KOPT-K1 (cell line): Measurements from ENCODE around the gene NLGN1.

Source experiments
- H3K27ac ChIP-seq: fragments of 200-600 bp; sonication (generic); 2 replicates; pipeline ENCODE4 v1.5.1; 2016; ENCODE audit warnings: antibody characterized with exemption, mild to moderate bottlenecking, low read depth, low read length; ENCODE audit not compliant: poor library complexity, severe bottlenecking
- H3K36me3 ChIP-seq: fragments of 200-600 bp; sonication (generic); 2 replicates; pipeline ENCODE4 v1.5.1; 2017; ENCODE audit warnings: antibody characterized with exemption, mild to moderate bottlenecking, low read length, moderate library complexity; ENCODE audit not compliant: insufficient read depth
- H3K9me3 ChIP-seq: fragments of 200-600 bp; sonication (generic); 2 replicates; pipeline ENCODE4 v1.5.1; 2017; ENCODE audit warnings: antibody characterized with exemption, low read length, mild to moderate bottlenecking; ENCODE audit not compliant: insufficient read depth, poor library complexity, severe bottlenecking

NLGN1 gene

GRCh38 chr3:174010907-174011306 is 613.4 kb downstream of the NLGN1 start:
- no peak overlapping the region for H3K27ac ChIP-seq

GRCh38 chr3:174016186-174016585 is 618.6 kb downstream of the NLGN1 start:
- Histone ChIP-seq H3K9me3 (no peaks in the 10 kb centered on the region), H3K36me3 (no peaks in the 10 kb centered on the region), H3K27ac (no peak overlapping the region)

More at GRCh38 chr3:174010907-174011306, 613.4 kb downstream of the NLGN1 start:
- Histone ChIP-seq H3K36me3 (no peaks in the 10 kb centered on the region), H3K9me3 (no peaks in the 10 kb centered on the region)

DNA sequence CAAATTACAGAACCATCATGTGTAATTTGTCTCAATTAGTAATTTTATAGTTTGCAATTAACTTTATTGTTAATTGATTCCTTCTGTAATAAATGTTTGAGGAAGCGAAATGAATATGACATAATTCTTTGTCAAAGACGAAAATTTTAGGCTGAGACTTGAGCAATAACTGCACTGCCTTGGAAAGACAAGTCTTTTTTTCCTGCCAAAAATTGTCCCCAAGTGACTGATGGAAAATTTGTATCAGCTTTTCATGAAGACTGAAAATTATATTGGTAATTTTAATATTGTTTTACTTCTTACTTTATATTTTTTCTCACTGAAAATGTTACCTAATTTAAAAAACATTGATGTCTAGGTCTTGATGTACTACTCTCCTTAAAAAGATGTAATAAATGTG is 622.6 kb downstream of the NLGN1 start:
- Histone ChIP-seq H3K27ac (no peak overlapping the region), H3K36me3 (no peaks in the 10 kb centered on the region), H3K9me3 (no peaks in the 10 kb centered on the region)

DNA sequence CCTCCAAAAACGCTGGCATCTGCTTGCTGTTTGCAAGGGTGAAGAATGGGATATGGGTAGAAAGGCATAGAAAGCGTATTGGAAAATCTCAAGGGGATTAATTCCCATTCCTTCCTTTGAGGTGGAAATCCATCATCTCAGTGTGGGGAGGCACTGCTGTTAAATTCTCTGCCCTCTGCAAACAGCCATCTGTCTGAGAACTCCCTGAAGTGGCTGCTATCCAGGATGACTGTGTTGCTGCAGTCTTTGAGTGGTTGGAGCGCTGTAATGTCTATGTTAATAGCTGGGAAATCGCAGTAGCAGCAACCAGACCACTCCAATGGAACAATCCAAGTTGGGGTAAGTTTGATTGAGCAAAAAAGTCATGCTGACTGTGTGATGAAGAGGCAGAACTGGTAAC is 625.9 kb downstream of the NLGN1 start:
- Histone ChIP-seq H3K9me3 (no peaks in the 10 kb centered on the region), H3K36me3 (no peaks in the 10 kb centered on the region), H3K27ac (no peak overlapping the region)

- no peak overlapping the region for H3K27ac ChIP-seq
Observed at GRCh38 chr3:174028673-174029072, 631.1 kb downstream of the NLGN1 start.

GRCh38 chr3:174035328-174035886 is 637.9 kb downstream of the NLGN1 start:
- Histone ChIP-seq H3K36me3 (no peaks in the 10 kb centered on the region), H3K27ac (no peak overlapping the region), H3K9me3 (no peaks in the 10 kb centered on the region)

More at GRCh38 chr3:174028673-174029072, 631.1 kb downstream of the NLGN1 start:
- Histone ChIP-seq H3K36me3 (no peaks in the 10 kb centered on the region), H3K9me3 (no peaks in the 10 kb centered on the region)

DNA sequence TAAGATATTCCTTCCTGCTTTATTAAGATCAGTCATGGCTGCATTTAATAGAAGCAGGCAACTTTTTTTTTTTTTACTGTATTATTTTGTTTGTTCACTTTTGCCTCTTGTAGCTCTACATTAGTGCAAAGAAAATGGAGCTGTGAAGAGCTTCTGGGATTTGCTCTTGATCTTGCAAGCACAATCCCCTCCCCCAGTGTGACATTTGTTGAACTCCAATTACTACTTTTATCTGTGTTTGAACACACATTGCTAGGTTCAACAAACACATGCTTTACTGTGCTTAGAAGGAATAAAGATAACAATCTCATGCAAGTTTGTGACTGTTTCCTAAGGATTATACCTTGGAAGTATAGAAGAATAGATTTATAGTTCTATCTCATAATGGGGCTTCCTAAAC is 648.8 kb downstream of the NLGN1 start:
- Histone ChIP-seq H3K27ac (no peak overlapping the region), H3K9me3 (no peaks in the 10 kb centered on the region), H3K36me3 (no peaks in the 10 kb centered on the region)

- no peaks in the 10 kb centered on the region for H3K9me3 ChIP-seq
- no peaks in the 10 kb centered on the region for H3K36me3 ChIP-seq
- H3K27ac ChIP-seq: no peak overlapping the region
Observed at GRCh38 chr3:174049472-174049871, 651.9 kb downstream of the NLGN1 start.

- Histone ChIP-seq H3K36me3 (no peaks in the 10 kb centered on the region), H3K9me3 (no peaks in the 10 kb centered on the region), H3K27ac (no peak overlapping the region)
Observed at GRCh38 chr3:174051191-174051590, 653.6 kb downstream of the NLGN1 start.

GRCh38 chr3:174058804-174059203 is 661.3 kb downstream of the NLGN1 start:
- H3K27ac ChIP-seq: no peak overlapping the region
- H3K9me3 ChIP-seq: no peaks in the 10 kb centered on the region
- H3K36me3 ChIP-seq: no peaks in the 10 kb centered on the region

- H3K36me3 ChIP-seq: no peaks in the 10 kb centered on the region
- H3K9me3 ChIP-seq: no peaks in the 10 kb centered on the region
- H3K27ac ChIP-seq: no peak overlapping the region
Observed at GRCh38 chr3:174060431-174060830, 662.9 kb downstream of the NLGN1 start.

GRCh38 chr3:174061162-174061561 is 663.6 kb downstream of the NLGN1 start:
- no peak overlapping the region for H3K27ac ChIP-seq
- H3K9me3 ChIP-seq: no peaks in the 10 kb centered on the region
- H3K36me3 ChIP-seq: no peaks in the 10 kb centered on the region

DNA sequence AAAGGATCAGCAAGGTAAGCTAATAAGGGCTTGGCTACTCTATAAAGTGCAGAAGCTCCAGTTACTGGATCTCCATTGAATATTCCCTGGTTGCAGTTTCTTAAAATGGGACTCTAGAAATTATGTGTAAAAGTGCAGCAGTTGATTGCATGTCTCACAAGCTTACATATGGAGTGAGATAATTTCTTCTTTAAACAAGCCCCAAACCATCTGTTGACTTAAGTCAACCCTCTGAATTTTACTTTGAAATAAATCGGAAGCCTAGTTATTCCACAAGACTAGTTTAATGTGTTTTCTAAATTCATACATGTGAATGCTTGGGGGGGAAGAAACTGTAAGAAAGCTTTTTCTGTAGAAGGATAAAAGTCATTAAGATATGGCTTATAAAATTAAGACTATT is 664.2 kb downstream of the NLGN1 start:
- no peaks in the 10 kb centered on the region for H3K9me3 ChIP-seq
- no peak overlapping the region for H3K27ac ChIP-seq
- no peaks in the 10 kb centered on the region for H3K36me3 ChIP-seq

DNA sequence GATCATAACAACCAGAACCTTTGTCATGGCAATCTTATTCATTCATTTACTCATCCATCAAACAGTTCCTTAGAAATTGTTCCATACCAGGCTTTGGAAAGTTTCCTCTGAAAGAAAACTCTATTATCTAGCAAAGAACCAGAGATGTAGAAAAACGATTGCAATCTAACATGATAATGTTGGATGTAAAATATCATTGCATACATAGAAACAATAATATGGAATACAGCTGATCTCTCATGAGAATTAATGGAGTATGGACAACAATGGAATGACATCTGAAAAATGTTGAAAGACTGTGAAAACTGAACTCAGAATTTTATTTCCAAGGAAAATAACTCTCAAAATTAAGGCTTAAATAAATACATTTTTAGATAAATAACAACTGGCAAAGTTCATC is 665.4 kb downstream of the NLGN1 start:
- no peak overlapping the region for H3K27ac ChIP-seq
- no peaks in the 10 kb centered on the region for H3K9me3 ChIP-seq
- no peaks in the 10 kb centered on the region for H3K36me3 ChIP-seq

GRCh38 chr3:174068035-174068434 is 670.5 kb downstream of the NLGN1 start:
- Histone ChIP-seq H3K36me3 (no peaks in the 10 kb centered on the region), H3K9me3 (no peaks in the 10 kb centered on the region), H3K27ac (no peak overlapping the region)

GRCh38 chr3:174072675-174073074 is 675.1 kb downstream of the NLGN1 start:
- no peaks in the 10 kb centered on the region for H3K9me3 ChIP-seq
- no peak overlapping the region for H3K27ac ChIP-seq
- H3K36me3 ChIP-seq: no peaks in the 10 kb centered on the region
